Mesothelial cell of epicardium (in vitro differentiated cells): ENCODE results near the gene EEFSEC. TPM values are rescaled to one million over a fixed set of nuclear protein-coding genes. Genes with fewer than 3 reads are reported as not detected.

Experiments
- DNase-seq, 2 experiments: peaks; one replicate each; pipeline ENCODE4 v3.0.0; 2021; ENCODE audit warnings: low spot score in 2 of 2; ENCODE audit not compliant: unreplicated experiment in 2 of 2
- H3K27ac Mint-ChIP-seq: 2 replicates; pipeline ENCODE4 v1.8.0; 2021; ENCODE audit warnings: mixed read lengths
- H3K27me3 Mint-ChIP-seq: 2 replicates; pipeline ENCODE4 v1.8.0; 2021; ENCODE audit warnings: low read depth, mixed read lengths
- H3K36me3 Mint-ChIP-seq: 2 replicates; pipeline ENCODE4 v1.8.0; 2021; ENCODE audit warnings: mixed read lengths
- H3K4me1 Mint-ChIP-seq: 2 replicates; pipeline ENCODE4 v1.8.0; 2021; ENCODE audit warnings: mixed read lengths
- H3K4me3 Mint-ChIP-seq: 2 replicates; pipeline ENCODE4 v1.8.0; 2021; ENCODE audit warnings: mild to moderate bottlenecking, moderate library complexity, mixed read lengths
- H3K9me3 Mint-ChIP-seq: 2 replicates; pipeline ENCODE4 v1.8.0; 2021; ENCODE audit warnings: mixed read lengths
- total RNA-seq: library from RNA; stranded (reverse); gene quantifications from 3 replicates; pipeline ENCODE4 v1.2.1, GENCODE V29; 2021
- TF ChIP-seq, protein P1 (sequence below): fragments of 200-600 bp; sonication (generic); IDR thresholded peaks from one replicate; pipeline ENCODE4 v1.5.0; 2021; ENCODE audit warnings: antibody characterized with exemption; ENCODE audit not compliant: unreplicated experiment

The EEFSEC gene
- total RNA-seq, 1 donor from 2014 or later = 19.4 TPM

- DNase-seq = no peak
- Mint-ChIP-seq H3K4me1 (peaks cover 10% of the 10 kb centered on the region), H3K36me3 (no peaks in the 10 kb centered on the region), H3K27me3 (no peaks in the 10 kb centered on the region), H3K9me3 (no peaks in the 10 kb centered on the region), H3K4me3 (no peak overlapping the region), H3K27ac (peak overlapping the region; percentile 64)
- TF ChIP-seq, protein P1, sequence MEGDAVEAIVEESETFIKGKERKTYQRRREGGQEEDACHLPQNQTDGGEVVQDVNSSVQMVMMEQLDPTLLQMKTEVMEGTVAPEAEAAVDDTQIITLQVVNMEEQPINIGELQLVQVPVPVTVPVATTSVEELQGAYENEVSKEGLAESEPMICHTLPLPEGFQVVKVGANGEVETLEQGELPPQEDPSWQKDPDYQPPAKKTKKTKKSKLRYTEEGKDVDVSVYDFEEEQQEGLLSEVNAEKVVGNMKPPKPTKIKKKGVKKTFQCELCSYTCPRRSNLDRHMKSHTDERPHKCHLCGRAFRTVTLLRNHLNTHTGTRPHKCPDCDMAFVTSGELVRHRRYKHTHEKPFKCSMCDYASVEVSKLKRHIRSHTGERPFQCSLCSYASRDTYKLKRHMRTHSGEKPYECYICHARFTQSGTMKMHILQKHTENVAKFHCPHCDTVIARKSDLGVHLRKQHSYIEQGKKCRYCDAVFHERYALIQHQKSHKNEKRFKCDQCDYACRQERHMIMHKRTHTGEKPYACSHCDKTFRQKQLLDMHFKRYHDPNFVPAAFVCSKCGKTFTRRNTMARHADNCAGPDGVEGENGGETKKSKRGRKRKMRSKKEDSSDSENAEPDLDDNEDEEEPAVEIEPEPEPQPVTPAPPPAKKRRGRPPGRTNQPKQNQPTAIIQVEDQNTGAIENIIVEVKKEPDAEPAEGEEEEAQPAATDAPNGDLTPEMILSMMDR = no peak
Observed at GRCh38 chr3:128329491-128330213, 176.4 kb downstream of the EEFSEC start.

GRCh38 chr3:128330214-128330842 lies 177.0 kb downstream of the EEFSEC start:
- H3K27ac Mint-ChIP-seq = peak overlapping the region; percentile 64

GRCh38 chr3:128334086-128334645 lies 180.9 kb downstream of the EEFSEC start:
- Mint-ChIP-seq H3K9me3 (no peaks in the 10 kb centered on the region), H3K4me1 (peaks cover 50% of the 10 kb centered on the region), H3K27me3 (no peaks in the 10 kb centered on the region), H3K36me3 (no peaks in the 10 kb centered on the region), H3K27ac (no peak overlapping the region), H3K4me3 (no peak overlapping the region)
- TF ChIP-seq, protein P1 = no peak
- no peak for DNase-seq

More at GRCh38 chr3:128330214-128330842, 177.0 kb downstream of the EEFSEC start:
- TF ChIP-seq, protein P1 = no peak
- Mint-ChIP-seq H3K27me3 (no peaks in the 10 kb centered on the region), H3K4me3 (no peak overlapping the region), H3K9me3 (no peaks in the 10 kb centered on the region), H3K4me1 (peaks cover 12% of the 10 kb centered on the region), H3K36me3 (no peaks in the 10 kb centered on the region)
- no peak for DNase-seq

DNA sequence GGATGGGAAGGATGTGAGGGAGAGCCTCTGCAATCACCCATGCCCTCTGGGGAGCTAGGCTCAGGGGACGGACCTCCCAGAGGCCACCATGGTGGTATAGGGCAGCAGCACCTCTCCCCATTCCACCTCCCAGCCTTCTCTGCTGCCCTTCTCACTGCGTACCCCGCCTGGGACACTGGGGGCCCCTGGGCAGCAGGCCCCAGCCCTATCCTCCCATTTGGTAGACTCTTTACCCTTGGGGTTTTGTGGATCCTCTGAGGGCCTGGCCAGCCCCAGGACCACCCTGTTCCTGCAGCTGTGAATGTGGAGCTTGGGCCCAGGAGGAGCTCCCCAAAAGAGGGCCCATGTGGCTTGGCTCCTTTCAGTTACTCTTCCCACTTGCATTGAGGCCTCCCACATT lies 181.5 kb downstream of the EEFSEC start:
- TF ChIP-seq, protein P1 = no peak
- H3K27ac Mint-ChIP-seq = no peak overlapping the region
- no peak overlapping the region for H3K4me3 Mint-ChIP-seq
- no peaks in the 10 kb centered on the region for H3K27me3 Mint-ChIP-seq
- H3K36me3 Mint-ChIP-seq = no peaks in the 10 kb centered on the region
- H3K9me3 Mint-ChIP-seq = no peaks in the 10 kb centered on the region
- H3K4me1 Mint-ChIP-seq = peaks cover 56% of the 10 kb centered on the region
- no peak for DNase-seq

DNA sequence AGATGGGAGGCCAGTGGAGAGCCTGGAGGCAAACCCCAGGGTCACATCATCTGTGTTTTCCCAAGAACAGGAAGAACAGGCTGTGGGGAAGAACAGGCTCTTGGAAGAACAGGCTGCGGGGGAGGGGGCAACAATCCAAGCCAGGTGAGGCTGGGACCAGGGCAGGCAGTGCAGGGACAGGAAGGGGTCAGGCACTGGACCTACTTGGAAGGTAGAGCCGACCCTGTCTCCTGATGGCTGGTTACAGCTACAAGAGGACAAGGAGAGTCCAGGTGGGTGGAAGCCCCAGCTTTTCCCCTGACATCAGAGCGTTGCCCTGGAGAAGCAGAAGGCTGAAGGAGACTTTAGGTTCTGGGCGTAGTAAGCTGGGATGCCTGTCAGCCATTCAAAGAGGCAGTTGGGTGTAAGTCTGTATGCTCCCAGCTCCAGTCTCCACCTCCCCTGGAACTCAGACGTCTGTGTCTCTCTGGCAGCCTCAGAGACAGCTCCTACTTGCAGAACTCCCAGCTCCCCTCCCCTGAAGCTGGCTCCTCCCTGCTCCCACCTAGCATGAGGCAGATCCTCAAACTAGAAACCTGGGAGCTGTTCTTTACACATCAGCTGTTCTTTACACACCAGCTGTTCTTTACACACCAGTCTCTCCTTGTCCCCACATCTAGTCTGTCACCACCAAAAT lies 182.5 kb downstream of the EEFSEC start:
- H3K4me3 Mint-ChIP-seq = no peak overlapping the region

More for the DNA sequence above, 182.5 kb downstream of the EEFSEC start:
- H3K27me3 Mint-ChIP-seq = no peaks in the 10 kb centered on the region
- H3K4me1 Mint-ChIP-seq = peaks cover 59% of the 10 kb centered on the region
- no peak for DNase-seq
- H3K9me3 Mint-ChIP-seq = no peaks in the 10 kb centered on the region
- H3K27ac Mint-ChIP-seq = peak overlapping the region; percentile 89
- H3K36me3 Mint-ChIP-seq = peaks cover 2% of the 10 kb centered on the region
- TF ChIP-seq, protein P1 = no peak
